Esophagus muscularis mucosa (tissue), 3 donors: ENCODE measurements around the gene SLC26A1.

Experiments
- CTCF ChIP-seq, 3 experiments: fragments of 200-600 bp in 2 of 3; fragments of 450-650 bp in 1 of 3; sonication (generic) in 2 of 3; IDR thresholded peaks; one replicate each; pipeline ENCODE4 v1.5.1; 2017 to 2019; ENCODE audit warnings: antibody characterized with exemption in 3 of 3, mild to moderate bottlenecking in 2 of 3, moderate library complexity in 1 of 3
- POLR2A ChIP-seq: fragments of 450-650 bp; IDR thresholded peaks from one replicate; pipeline ENCODE4 v1.6.1; 2017; ENCODE audit warnings: antibody characterized with exemption, moderate library complexity, mild to moderate bottlenecking, low read depth

- TF ChIP-seq CTCF (IDR thresholded peaks at IDR 0.05) (no peak), POLR2A (no peak)
Measured at GRCh38 chr4:1006856-1007255, 13.7 kb upstream of the SLC26A1 start.
